ENCODE results near the gene DPM1.
A peak's percentile ranks its signal among the peaks of the same experiment; 100 is the strongest.

Gene DPM1

GRCh38 chr20:50929299-50930138 lies 28.8 kb downstream of the DPM1 start:
- DNase-seq, result peak; percentile 84

- no peak for DNase-seq
These were observed 29.9 kb downstream of the DPM1 start for GRCh38 chr20:50928469-50928868.

DNA sequence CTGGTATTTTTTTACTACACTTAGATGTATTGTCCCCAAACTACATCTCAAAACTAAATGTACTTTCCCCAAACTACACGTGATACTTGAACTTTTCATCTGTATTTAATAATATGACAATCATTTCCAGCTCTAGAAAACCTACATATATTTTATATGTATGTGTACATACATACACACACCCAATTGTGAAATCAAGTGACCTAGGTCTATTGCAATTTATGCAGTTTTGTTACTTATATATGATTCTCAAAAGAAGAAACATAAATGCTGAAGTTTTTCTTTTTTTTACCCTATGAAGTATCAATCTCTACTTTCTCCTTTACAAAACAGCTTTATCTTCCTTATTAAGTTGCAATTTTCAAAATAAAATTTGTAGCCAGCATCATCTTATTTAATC lies 31.8 kb downstream of the DPM1 start:
- DNase-seq, result no peak

GRCh38 chr20:50924261-50924920 lies 33.9 kb downstream of the DPM1 start:
- DNase-seq, result no peak

DNA sequence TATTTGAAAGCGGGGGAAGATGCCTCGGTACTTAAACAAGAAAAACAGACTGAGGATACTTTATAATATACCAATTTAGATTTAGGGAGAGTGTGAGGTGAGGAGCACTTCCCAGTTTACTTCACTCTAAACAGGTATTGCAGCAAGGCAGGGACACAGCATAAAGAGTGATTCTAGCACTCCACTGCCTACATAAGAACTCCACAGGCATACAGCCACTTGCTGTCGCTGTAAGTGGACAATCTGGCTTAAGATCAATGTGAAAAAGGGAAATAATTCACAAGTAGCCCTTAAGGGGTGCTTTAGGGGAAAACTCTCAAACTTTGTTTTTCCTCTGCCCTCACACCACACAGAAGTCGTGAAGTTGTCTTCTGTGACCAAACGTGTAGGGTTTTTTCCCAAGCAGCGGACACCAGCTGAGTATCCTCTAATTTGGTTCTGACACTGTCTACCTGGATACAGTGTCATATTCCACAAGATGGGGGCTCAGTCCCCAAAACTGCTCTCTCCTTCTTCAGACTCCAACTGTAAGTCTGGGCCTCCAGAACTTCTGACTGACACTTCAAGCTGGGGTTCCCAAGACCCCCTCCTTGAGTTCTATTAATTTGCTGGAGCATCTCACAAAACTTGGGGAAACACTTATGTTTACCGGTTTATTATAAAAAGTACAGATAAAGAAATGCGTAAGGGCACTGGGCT lies 36.4 kb downstream of the DPM1 start:
- DNase-seq, result no peak

- no peak for DNase-seq
These were observed 37.3 kb downstream of the DPM1 start for GRCh38 chr20:50920997-50921396.

DNA sequence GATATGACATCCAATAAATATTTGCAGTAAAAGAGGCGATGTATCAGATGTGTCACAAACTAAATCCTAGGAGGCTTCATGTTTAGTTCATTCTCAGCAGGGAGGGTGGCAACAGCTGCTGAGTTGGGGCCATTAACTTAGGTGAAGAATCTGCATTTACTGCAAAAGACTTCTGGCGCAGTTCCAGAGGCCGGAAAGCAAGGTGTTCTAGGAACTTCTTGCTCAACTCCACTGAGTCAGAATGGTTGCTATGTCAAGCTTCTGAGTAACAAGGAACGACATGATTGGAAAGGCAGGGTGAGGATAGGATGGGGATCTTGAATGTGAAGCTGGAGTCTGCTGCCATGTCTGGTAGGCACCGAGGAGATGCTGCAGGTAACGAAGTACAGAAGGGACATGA lies 38.8 kb downstream of the DPM1 start:
- no peak for DNase-seq

- DNase-seq, result no peak
These were observed 39.9 kb downstream of the DPM1 start for GRCh38 chr20:50918403-50918802.

DNA sequence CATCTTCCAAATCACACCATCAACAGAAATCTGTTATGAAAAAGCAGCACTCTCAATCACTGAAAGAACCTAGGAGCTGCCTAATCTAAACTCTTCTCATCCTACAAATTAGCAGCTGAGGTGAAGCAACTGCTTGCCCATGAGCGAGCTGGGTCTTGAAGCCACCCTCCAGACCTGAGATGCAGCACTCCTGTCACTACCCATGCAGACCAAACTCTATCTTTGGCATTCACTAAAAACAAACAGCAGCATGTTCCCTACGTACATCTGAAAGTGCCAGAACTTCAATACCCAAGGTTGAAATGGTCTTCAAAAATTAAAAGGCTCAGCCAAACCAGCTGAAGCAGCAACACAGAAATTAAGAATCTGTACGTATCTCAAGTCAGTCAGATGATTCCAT lies 41.4 kb downstream of the DPM1 start:
- DNase-seq, result no peak

DNA sequence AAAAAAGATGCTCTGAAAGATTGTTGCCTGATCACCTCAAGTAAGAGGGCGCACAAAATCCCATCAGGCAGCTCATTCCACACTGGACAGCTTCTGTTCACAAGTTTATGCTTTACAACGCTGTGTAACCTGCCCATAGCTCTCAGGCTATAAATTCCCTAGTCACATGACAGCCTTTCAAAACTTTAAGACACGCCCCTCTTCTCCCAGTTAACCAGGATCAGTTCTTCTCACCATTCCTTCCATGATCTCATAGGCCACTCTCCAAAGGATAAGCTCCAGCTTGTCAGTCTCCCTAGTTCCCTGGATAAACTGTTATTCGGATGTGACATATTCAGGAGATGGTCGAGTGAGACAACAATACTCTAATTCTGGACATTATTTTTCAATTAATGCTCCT lies 42.1 kb downstream of the DPM1 start:
- no peak for DNase-seq

GRCh38 chr20:50915424-50915823 lies 42.9 kb downstream of the DPM1 start:
- DNase-seq, result no peak

DNA sequence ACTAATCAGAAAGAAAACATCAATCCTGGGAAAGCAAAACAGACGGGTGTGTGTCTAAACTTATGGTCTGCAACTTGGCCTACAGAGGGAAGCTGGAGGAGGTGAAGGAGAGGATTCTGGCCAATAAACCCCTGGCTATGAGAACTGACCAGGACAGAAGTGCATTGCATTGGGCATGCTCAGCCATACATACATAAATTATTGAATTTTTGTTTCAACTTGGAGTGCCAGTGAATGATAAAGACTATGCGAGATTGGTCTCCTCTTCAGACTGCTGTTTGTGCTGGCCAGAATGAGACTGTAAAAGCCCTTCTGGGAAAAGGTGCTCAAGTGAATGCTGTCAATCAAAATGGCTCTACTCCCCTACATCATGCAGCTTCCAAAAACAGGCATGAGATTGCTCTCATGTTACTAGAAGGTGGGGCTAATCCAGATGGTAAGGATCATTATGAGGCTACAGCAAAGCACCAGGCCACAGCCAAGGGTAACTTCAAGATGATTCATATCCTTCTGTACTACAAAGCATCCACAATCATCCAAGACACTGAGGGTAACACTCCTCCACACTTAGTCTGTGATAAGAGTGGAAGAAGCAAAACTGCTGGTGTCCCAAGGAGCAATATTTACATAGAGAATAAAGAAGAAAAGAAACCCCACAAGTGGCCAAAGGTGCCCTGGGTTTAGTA lies 44.5 kb downstream of the DPM1 start:
- DNase-seq, result no peak

- no peak for DNase-seq
These were observed 46.6 kb downstream of the DPM1 start for GRCh38 chr20:50911716-50912115.

GRCh38 chr20:50911030-50911429 lies 47.3 kb downstream of the DPM1 start:
- DNase-seq, result no peak

DNA sequence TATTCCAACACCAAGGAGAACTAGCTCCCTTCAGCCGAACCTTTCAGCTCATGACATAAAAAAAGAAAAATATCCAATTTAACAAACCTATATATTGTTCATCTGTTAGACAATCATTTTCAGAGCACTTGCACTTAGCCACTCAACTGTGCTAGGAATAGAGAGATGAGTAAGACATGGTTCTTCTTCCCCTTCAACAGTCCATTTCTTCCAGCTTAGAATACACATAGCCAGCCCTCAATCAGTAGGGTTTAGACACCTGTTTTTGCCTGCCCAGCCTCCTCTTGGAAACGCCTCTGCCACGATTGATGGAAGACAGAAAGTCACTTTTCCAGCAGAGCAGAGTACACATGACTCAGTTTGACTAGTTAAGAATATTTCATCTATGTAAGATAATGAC lies 48.9 kb downstream of the DPM1 start:
- DNase-seq, result no peak

- DNase-seq, result no peak
These were observed 54.2 kb downstream of the DPM1 start for GRCh38 chr20:50904067-50904570.

DNA sequence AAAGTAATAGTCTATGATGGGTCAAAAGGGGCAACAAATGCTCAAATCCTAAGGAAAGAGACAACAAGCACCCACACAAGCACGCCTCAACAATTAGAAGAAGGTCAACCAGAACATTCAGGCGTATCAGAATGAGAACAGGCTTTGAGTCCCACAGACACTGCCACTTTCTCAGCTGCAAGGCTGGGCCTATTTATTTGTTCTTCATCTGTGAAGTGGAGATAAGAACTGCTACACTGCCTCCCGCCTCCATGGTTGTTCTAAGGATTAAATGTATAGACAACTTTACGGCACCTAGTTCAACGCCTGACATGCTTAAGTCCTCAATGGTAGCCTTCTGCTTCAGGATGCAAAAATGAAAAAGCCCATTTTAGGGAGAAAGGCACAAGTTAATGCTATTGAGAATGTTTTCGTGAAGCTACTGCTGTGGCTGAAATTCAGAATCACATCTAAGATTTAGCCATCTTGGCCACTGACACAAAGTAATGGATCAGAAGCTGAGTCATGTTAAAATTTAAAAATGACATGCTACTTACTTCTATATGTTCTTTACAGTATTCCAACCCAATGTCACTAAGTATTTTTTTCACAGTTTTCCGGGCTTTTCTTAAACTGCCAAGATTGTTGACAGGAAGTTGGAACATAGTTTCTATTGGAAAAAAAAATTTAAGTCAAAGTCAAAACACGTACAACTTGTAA lies 54.8 kb downstream of the DPM1 start:
- DNase-seq, result no peak

- no peak for DNase-seq
These were observed 57.0 kb downstream of the DPM1 start for GRCh38 chr20:50901301-50901700.

DNA sequence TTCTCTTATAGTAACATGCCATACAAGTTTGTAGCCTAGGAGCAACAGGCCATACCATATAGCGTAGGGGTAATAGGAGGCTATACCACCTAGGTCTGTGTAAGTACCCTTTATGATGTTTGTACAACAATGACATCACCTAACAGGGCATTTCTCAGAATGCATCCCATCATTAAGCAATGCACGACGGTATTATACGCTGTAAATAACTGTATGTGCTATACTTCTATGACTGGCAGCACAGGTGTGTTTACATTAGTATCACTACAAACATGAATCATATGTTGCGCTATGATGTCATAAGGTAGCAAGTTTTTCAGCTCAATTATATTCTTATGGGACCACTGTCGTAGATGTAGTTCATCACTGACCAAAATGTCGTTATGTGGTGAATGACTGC lies 58.1 kb downstream of the DPM1 start:
- DNase-seq, result no peak

- DNase-seq, result no peak
These were observed 59.9 kb downstream of the DPM1 start for GRCh38 chr20:50898475-50898874.

DNA sequence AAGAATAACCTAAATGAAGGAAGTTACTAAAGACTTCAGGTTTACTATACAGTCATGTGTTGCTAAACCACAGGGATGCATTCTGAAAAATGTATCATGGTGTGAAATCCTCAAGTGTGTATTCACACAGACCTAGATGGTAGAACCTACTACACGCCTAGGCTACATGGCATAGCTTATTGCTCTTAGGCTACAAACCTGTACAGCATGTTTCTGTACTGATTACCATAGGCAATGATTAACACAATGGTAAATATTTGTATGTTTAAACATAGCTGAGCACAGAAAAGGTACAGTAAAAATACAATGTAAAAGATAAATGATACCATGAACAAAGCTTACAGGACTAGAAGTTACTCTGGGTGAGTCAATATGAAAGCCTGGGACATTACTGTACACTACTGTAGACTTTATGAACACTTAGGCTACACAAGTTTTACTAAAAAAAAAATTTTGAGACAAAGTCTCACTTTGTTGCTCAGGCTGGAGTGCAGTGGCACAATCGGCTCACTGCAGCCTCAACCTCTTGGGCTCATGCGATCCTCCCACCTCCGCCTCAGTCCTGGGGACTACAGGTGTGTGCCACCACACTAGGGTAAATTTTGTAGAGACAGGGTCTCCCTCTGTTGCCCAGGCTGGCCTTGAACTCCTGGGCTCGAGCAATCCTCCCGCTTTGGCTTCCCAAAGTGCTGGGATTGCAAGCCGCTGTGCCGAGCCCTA lies 63.1 kb downstream of the DPM1 start:
- DNase-seq, result no peak

DNA sequence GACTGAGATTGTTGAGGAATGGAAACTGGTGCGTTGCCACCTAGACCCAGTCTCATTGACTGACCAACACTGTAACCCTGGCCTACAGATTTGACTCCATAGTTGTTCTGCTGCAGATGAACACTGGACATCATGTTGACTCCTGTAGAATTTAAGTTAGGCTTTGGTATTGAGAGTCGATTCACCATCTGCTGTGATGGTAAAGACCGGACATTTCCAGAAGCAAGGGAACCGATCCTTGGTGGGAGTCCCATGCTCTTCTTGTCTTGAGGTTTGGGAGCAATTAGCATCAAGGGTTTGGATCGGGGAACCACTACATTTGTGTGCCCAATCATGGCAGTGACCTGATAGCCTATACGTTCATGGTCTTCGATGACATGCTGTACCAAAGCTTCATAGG lies 64.7 kb downstream of the DPM1 start:
- DNase-seq, result no peak
